Vagina (tissue), 2 donors: ENCODE results near the gene SNX22. TPM values are rescaled to one million over a fixed set of nuclear protein-coding genes. Genes with fewer than 3 reads are reported as not detected.

ENCODE experiments used
- DNase-seq, 2 donors: peaks; one replicate each; pipeline ENCODE4 v3.0.0-alpha.2; 2017; ENCODE audit errors: extremely low spot score in 2 of 2
- H3K27ac ChIP-seq: fragments of 200-600 bp; sonication (generic); one replicate; pipeline ENCODE4 v1.5.1; 2019
- H3K27me3 ChIP-seq: fragments of 200-600 bp; sonication (generic); one replicate; pipeline ENCODE4 v1.5.1; 2019
- H3K36me3 ChIP-seq, 2 donors: fragments of 200-600 bp; sonication (generic); one replicate each; pipeline ENCODE4 v1.5.1; 2017 to 2019
- H3K4me1 ChIP-seq: fragments of 200-600 bp; sonication (generic); one replicate; pipeline ENCODE4 v1.5.1; 2019
- H3K4me3 ChIP-seq, 2 donors: fragments of 200-600 bp; sonication (generic); 1 replicate in 1 of 2; 2 replicates in 1 of 2; pipeline ENCODE4 v1.5.1; 2016 to 2019
- H3K9me3 ChIP-seq: fragments of 200-600 bp; sonication (generic); one replicate; pipeline ENCODE4 v1.5.1; 2019
- POLR2A ChIP-seq, 2 donors: fragments of 450-650 bp; IDR thresholded peaks; one replicate each; pipeline ENCODE4 v1.6.1; 2017; ENCODE audit warnings: antibody characterized with exemption in 2 of 2, mild to moderate bottlenecking in 2 of 2, moderate library complexity in 2 of 2
- POLR2AphosphoS5 ChIP-seq, 2 donors: sonication (generic); formaldehyde crosslinking; IDR thresholded peaks; one replicate each; pipeline ENCODE4 v1.9.0; 2017; ENCODE audit warnings: antibody characterized with exemption in 2 of 2, mild to moderate bottlenecking in 2 of 2, low read depth in 1 of 2; ENCODE audit not compliant: insufficient read depth in 1 of 2
- intact Hi-C: fragments of 100-400 bp; cut with DNase I; formaldehyde crosslinking; loops from one replicate; pipeline ENCODE4 v1.15.1; 2023
- total RNA-seq: library from RNA; depleted of rRNA; stranded (reverse); fragments of >200 nt; gene quantifications from one replicate; pipeline ENCODE4 v1.2.3, GENCODE V29; 2016
- TF ChIP-seq, protein P1 (sequence below), 3 experiments: fragments of 450-650 bp in 2 of 3; fragments of 200-600 bp in 1 of 3; sonication (generic) in 1 of 3; IDR thresholded peaks; one replicate each; pipeline ENCODE4 v1.5.1; 2017 to 2019; ENCODE audit warnings: antibody characterized with exemption in 3 of 3, mild to moderate bottlenecking in 2 of 3, moderate library complexity in 2 of 3

Gene SNX22
- total RNA-seq, 1 donor from 2014 or later, result not detected

DNA sequence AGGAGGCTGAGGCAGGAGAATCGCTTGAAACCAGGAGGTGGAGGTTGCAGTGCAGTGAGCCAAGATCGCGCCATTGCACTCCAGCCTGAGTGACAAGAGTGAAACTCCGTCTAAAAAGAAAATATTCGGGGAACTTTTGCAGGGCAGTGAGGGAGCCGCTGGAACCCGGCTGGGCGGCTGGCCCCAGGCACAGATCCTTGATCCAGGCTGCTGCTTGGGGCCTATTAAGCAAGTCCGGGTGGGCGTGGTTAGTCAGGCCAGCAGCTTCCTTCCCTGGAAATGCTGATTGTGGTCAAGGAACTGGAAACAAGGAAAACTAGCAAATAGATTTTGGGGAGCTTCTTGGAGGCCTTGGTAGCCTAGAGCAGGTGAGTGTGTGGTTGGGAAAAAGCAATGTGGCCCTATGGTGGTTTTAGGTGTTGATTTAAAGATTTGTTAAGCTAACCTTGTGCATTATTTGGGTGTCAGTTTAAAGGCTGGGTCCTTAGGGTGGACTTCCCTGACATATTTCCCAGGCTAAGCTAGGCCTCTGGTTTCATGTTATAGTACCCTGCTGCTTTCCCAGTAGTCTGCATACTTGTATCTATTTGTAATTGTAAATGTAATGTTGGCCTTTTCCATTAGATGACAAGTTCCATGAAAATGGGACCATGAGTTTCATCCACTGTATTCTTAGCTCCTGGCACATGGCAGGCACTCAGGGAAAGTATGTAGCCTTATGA lies 17.7 kb upstream of the SNX22 start:
- intact Hi-C loops, result no loop called here
- H3K4me3 ChIP-seq, result no peak overlapping the region
- peaks cover 0 to 100% of the 10 kb centered on the region in 2 donors for H3K36me3 ChIP-seq
- H3K27me3 ChIP-seq, result no peaks in the 10 kb centered on the region
- no peaks in the 10 kb centered on the region for H3K4me1 ChIP-seq
- DNase-seq, result no peak
- H3K9me3 ChIP-seq, result no peaks in the 10 kb centered on the region
- TF ChIP-seq POLR2A (IDR thresholded peaks at IDR 0.05) (no peak), POLR2AphosphoS5 (IDR thresholded peaks at IDR 0.05; ENCODE audit: insufficient read depth in 1 of 2, low read depth in 1 of 2) (no peak)
- TF ChIP-seq, protein P1, sequence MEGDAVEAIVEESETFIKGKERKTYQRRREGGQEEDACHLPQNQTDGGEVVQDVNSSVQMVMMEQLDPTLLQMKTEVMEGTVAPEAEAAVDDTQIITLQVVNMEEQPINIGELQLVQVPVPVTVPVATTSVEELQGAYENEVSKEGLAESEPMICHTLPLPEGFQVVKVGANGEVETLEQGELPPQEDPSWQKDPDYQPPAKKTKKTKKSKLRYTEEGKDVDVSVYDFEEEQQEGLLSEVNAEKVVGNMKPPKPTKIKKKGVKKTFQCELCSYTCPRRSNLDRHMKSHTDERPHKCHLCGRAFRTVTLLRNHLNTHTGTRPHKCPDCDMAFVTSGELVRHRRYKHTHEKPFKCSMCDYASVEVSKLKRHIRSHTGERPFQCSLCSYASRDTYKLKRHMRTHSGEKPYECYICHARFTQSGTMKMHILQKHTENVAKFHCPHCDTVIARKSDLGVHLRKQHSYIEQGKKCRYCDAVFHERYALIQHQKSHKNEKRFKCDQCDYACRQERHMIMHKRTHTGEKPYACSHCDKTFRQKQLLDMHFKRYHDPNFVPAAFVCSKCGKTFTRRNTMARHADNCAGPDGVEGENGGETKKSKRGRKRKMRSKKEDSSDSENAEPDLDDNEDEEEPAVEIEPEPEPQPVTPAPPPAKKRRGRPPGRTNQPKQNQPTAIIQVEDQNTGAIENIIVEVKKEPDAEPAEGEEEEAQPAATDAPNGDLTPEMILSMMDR (IDR thresholded peaks at IDR 0.05), result no peak
- H3K27ac ChIP-seq, result no peak overlapping the region

GRCh38 chr15:64134345-64134829 lies 17.1 kb upstream of the SNX22 start:
- intact Hi-C loops, result no loop called here
- H3K4me3 ChIP-seq, result no peak overlapping the region
- no peak for DNase-seq
- no peaks in the 10 kb centered on the region for H3K9me3 ChIP-seq
- no peaks in the 10 kb centered on the region for H3K4me1 ChIP-seq
- no peaks in the 10 kb centered on the region for H3K27me3 ChIP-seq
- no peak for TF ChIP-seq POLR2AphosphoS5 (IDR thresholded peaks at IDR 0.05; ENCODE audit: insufficient read depth in 1 of 2, low read depth in 1 of 2)
- TF ChIP-seq, protein P1 (IDR thresholded peaks at IDR 0.05), result no peak
- TF ChIP-seq POLR2A (IDR thresholded peaks at IDR 0.05), result no peak
- peaks cover 0 to 95% of the 10 kb centered on the region in 2 donors for H3K36me3 ChIP-seq
- no peak overlapping the region for H3K27ac ChIP-seq

DNA sequence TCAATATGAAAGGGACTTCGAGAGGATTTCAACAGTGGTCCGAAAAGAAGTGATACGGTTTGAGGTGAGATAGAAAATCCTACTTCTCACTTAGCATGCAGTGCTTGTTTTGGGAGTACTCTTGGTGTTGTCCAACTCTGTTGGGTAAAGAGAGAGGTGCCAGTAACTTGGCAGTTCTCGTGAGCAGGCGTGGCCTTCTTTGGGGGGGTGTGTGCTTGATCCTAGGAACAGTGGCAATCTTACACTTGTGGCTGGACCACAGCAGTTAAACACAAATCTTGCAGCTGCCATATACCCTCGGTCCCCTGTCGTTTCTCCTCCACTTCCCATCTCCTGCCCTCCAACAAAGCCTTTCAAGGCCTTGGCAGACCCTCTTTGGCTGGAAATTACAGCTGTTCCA lies 15.2 kb upstream of the SNX22 start:
- no peaks in the 10 kb centered on the region for H3K27me3 ChIP-seq
- no peak overlapping the region for H3K27ac ChIP-seq
- TF ChIP-seq POLR2AphosphoS5 (IDR thresholded peaks at IDR 0.05; ENCODE audit: insufficient read depth in 1 of 2, low read depth in 1 of 2) (no peak), POLR2A (IDR thresholded peaks at IDR 0.05) (no peak)
- TF ChIP-seq, protein P1 (IDR thresholded peaks at IDR 0.05), result no peak
- no peak for DNase-seq
- H3K36me3 ChIP-seq, result peaks cover 0 to 80% of the 10 kb centered on the region in 2 donors
- intact Hi-C loops, result no loop called here
- no peaks in the 10 kb centered on the region for H3K4me1 ChIP-seq
- H3K4me3 ChIP-seq, result no peak overlapping the region
- no peaks in the 10 kb centered on the region for H3K9me3 ChIP-seq

DNA sequence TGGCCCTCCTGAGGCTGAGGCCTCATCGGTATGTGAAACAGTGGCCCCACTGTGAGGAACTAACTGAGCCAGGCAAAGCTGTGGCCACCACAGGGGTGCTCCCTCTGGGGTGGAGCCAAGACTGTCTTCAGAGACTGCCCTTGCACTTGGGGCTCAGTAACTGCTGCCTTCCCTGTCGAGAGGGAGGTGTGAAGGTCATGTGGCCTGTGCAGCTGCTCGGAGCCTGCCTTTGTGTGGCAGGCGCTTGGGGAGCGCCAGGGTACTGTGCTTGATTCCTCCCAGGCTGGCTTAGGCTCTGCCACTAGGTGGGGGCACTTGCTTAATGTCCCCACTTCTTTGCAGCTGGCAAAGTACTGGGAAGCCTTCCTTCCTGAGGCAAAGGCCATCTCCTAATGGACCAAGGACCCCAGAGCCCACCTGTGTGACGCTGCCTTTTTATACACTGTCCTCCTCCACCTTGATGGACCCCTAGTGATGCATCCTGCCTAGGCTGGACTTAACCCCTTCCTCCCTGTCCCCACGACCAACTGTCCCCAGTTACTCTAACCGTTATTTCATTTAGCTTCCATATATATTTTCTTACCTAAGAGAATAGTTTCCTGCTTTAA lies 14.2 kb upstream of the SNX22 start:
- Histone ChIP-seq H3K4me3 (no peak overlapping the region), H3K36me3 (peaks cover 0 to 77% of the 10 kb centered on the region in 2 donors), H3K27ac (no peak overlapping the region), H3K27me3 (no peaks in the 10 kb centered on the region), H3K4me1 (no peaks in the 10 kb centered on the region), H3K9me3 (no peaks in the 10 kb centered on the region)
- no peak for DNase-seq
- TF ChIP-seq POLR2A (IDR thresholded peaks at IDR 0.05) (no peak), POLR2AphosphoS5 (IDR thresholded peaks at IDR 0.05; ENCODE audit: insufficient read depth in 1 of 2, low read depth in 1 of 2) (no peak)
- TF ChIP-seq, protein P1 (IDR thresholded peaks at IDR 0.05), result no peak
- intact Hi-C loops, result no loop called here
